Parathyroid adenoma (tissue), 2 donors: ENCODE results near the gene YEATS2.
A peak's percentile ranks its signal among the peaks of the same experiment; 100 is the strongest.
"Not testable (repeated sequence)": the region's sequence is repeated elsewhere in the genome, so short reads cannot be mapped to it uniquely, and the experiment has no call there.

Source experiments
- H2AFZ ChIP-seq: fragments of 300-600 bp; sonication (generic); one replicate; pipeline ENCODE4 v1.7.0; 2017; ENCODE audit warnings: antibody characterized with exemption, mild to moderate bottlenecking
- H3K27ac ChIP-seq: fragments of 300-600 bp; sonication (generic); one replicate; pipeline ENCODE4 v1.7.0; 2017
- H3K27me3 ChIP-seq: fragments of 300-600 bp; sonication (generic); one replicate; pipeline ENCODE4 v1.7.0; 2017; ENCODE audit warnings: low read length; ENCODE audit not compliant: control insufficient read depth, insufficient read depth
- H3K36me3 ChIP-seq: fragments of 300-600 bp; sonication (generic); one replicate; pipeline ENCODE4 v1.7.0; 2017; ENCODE audit warnings: low read length; ENCODE audit not compliant: control insufficient read depth, insufficient read depth
- H3K4me1 ChIP-seq: fragments of 300-600 bp; sonication (generic); one replicate; pipeline ENCODE4 v1.7.0; 2017; ENCODE audit warnings: control low read depth
- H3K4me2 ChIP-seq: fragments of 300-600 bp; sonication (generic); one replicate; pipeline ENCODE4 v1.7.0; 2017; ENCODE audit warnings: low read length
- H3K4me3 ChIP-seq: fragments of 300-600 bp; sonication (generic); one replicate; pipeline ENCODE4 v1.7.0; 2017; ENCODE audit warnings: low read depth, low read length
- H3K79me2 ChIP-seq: fragments of 300-600 bp; sonication (generic); one replicate; pipeline ENCODE4 v1.7.0; 2017; ENCODE audit warnings: control low read depth
- H3K9ac ChIP-seq: fragments of 300-600 bp; sonication (generic); one replicate; pipeline ENCODE4 v1.7.0; 2017; ENCODE audit warnings: mild to moderate bottlenecking
- H3K9me3 ChIP-seq: fragments of 300-600 bp; sonication (generic); one replicate; pipeline ENCODE4 v1.7.0; 2017; ENCODE audit warnings: low read length; ENCODE audit not compliant: control insufficient read depth
- CTCF ChIP-seq: fragments of 300-600 bp; sonication (generic); IDR thresholded peaks from one replicate; pipeline ENCODE4 v1.7.0; 2017; ENCODE audit warnings: antibody characterized with exemption, mild to moderate bottlenecking
- donor health status: primary hyperparathyroidism.

Gene YEATS2

GRCh38 chr3:183698318-183698751 lies 738 bp downstream of the YEATS2 start:
- H3K27me3 ChIP-seq = no peaks in the 10 kb centered on the region
- peaks cover 6% of the 10 kb centered on the region for H3K79me2 ChIP-seq
- H2AFZ ChIP-seq = peak overlapping the region; percentile 94
- no peaks in the 10 kb centered on the region for H3K36me3 ChIP-seq
- H3K9me3 ChIP-seq = no peaks in the 10 kb centered on the region
- peak overlapping the region; percentile 97 for H3K4me2 ChIP-seq
- H3K4me1 ChIP-seq = peaks cover 4% of the 10 kb centered on the region
- H3K27ac ChIP-seq = peak overlapping the region; percentile 86
- H3K4me3 ChIP-seq = peak overlapping the region; percentile 90
- TF ChIP-seq CTCF = no peak
- peak overlapping the region; percentile 87 for H3K9ac ChIP-seq

GRCh38 chr3:183698756-183699155 lies 1.2 kb downstream of the YEATS2 start:
- no peak for TF ChIP-seq CTCF
- Histone ChIP-seq H3K79me2 (peaks cover 6% of the 10 kb centered on the region), H2AFZ (peak overlapping the region; percentile 94), H3K9me3 (no peaks in the 10 kb centered on the region), H3K36me3 (no peaks in the 10 kb centered on the region), H3K4me3 (peak overlapping the region; percentile 90), H3K4me2 (peak overlapping the region; percentile 97), H3K9ac (no peak overlapping the region), H3K27me3 (no peaks in the 10 kb centered on the region), H3K27ac (peak overlapping the region; percentile 86), H3K4me1 (peaks cover 4% of the 10 kb centered on the region)

GRCh38 chr3:183699238-183699947 lies 1.8 kb downstream of the YEATS2 start:
- Histone ChIP-seq H3K27ac (peak overlapping the region; percentile 86), H3K4me3 (peak overlapping the region; percentile 90), H3K27me3 (no peaks in the 10 kb centered on the region), H2AFZ (peak overlapping the region; percentile 94), H3K79me2 (peaks cover 6% of the 10 kb centered on the region), H3K9ac (no peak overlapping the region), H3K36me3 (no peaks in the 10 kb centered on the region), H3K4me1 (peaks cover 4% of the 10 kb centered on the region), H3K9me3 (no peaks in the 10 kb centered on the region), H3K4me2 (peak overlapping the region; percentile 97)
- no peak for TF ChIP-seq CTCF

GRCh38 chr3:183701744-183702143 lies 4.1 kb downstream of the YEATS2 start:
- Histone ChIP-seq H2AFZ (no peak overlapping the region), H3K27me3 (no peaks in the 10 kb centered on the region), H3K4me1 (peaks cover 4% of the 10 kb centered on the region), H3K9me3 (no peaks in the 10 kb centered on the region), H3K36me3 (no peaks in the 10 kb centered on the region), H3K9ac (no peak overlapping the region), H3K4me2 (no peak overlapping the region), H3K79me2 (peaks cover 6% of the 10 kb centered on the region), H3K4me3 (peak overlapping the region; percentile 15), H3K27ac (no peak overlapping the region)
- no peak for TF ChIP-seq CTCF

- peaks cover 13% of the 10 kb centered on the region for H3K79me2 ChIP-seq
- not testable (repeated sequence) for H3K9ac ChIP-seq, H3K9me3 ChIP-seq, H3K4me3 ChIP-seq, H3K27me3 ChIP-seq, H3K4me2 ChIP-seq, H3K27ac ChIP-seq, H3K4me1 ChIP-seq, H2AFZ ChIP-seq, H3K36me3 ChIP-seq
Measured at GRCh38 chr3:183703892-183704291, 6.3 kb downstream of the YEATS2 start.
